ENCODE results near the gene BCOR. TPM values are rescaled to one million over a fixed set of nuclear protein-coding genes. Genes with fewer than 3 reads are reported as not detected.

The BCOR gene
- total and polyA plus RNA-seq, 7 donors: 6.4 to 24.3 (median 18.3) TPM

DNA sequence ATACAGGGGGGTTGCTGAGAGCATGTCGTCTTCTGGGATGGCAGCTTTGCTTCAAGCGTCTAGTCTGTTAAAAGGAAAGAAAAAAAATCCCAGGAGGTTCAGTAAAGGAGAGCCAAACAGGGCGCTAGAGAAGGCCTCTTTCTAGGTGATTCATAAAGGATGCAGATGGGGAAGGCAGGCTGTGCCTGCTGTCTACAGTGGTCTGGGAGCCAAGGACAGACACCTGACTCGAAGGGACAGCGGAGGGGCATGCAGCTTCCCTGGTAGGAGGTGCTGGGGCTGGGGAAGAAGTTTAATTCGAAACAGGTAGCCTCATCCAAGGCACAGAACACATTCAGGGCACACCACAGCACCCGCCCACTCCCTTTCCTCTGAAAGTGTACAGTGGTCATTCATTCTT lies 19.9 kb downstream of the BCOR start:
- no peak overlapping the region for H3K4me3 ChIP-seq
- ATAC-seq: no peak
- no peaks in the 10 kb centered on the region for H3K9me3 ChIP-seq
- H3K36me3 ChIP-seq (ENCODE audit: insufficient read depth in 1 of 2, low read depth in 1 of 2): peaks cover 0 to 31% of the 10 kb centered on the region in 2 donors
- no peak for DNase-seq
- peaks cover 0 to 13% (median 0%) of the 10 kb centered on the region in 3 donors for H3K27me3 ChIP-seq (ENCODE audit: insufficient read depth in 3 of 3, low read length in 2 of 3)
- WGBS, 3 donors: 59 to 84% (median 84%) methylated on average over 6 to 7 of the region's 7 CpGs
- peaks cover 8% of the 10 kb centered on the region for H3K4me1 ChIP-seq
- H3K27ac ChIP-seq: no peak overlapping the region
- intact Hi-C loops (cut with DNase I): loop anchor here in 1 of 2 donors (10.0 kb wide), 1 partner anchor 263 kb away; no protein-coding TSS in a partner anchor
- TF ChIP-seq, protein P1, sequence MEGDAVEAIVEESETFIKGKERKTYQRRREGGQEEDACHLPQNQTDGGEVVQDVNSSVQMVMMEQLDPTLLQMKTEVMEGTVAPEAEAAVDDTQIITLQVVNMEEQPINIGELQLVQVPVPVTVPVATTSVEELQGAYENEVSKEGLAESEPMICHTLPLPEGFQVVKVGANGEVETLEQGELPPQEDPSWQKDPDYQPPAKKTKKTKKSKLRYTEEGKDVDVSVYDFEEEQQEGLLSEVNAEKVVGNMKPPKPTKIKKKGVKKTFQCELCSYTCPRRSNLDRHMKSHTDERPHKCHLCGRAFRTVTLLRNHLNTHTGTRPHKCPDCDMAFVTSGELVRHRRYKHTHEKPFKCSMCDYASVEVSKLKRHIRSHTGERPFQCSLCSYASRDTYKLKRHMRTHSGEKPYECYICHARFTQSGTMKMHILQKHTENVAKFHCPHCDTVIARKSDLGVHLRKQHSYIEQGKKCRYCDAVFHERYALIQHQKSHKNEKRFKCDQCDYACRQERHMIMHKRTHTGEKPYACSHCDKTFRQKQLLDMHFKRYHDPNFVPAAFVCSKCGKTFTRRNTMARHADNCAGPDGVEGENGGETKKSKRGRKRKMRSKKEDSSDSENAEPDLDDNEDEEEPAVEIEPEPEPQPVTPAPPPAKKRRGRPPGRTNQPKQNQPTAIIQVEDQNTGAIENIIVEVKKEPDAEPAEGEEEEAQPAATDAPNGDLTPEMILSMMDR (IDR thresholded peaks at IDR 0.05): no peak

GRCh38 chrX:40076750-40077575 lies 20.8 kb downstream of the BCOR start:
- whole genome bisulfite sequencing, 3 donors: 45 to 53% (median 48%) methylated on average over 14 of the region's 14 CpGs
- DNase-seq (no peak), ATAC-seq (no peak)
- TF ChIP-seq, protein P1 (IDR thresholded peaks at IDR 0.05): no peak
- intact Hi-C loops (cut with DNase I): loop anchor here in 1 of 2 donors (10.0 kb wide), 1 partner anchor 262 kb away; no protein-coding TSS in a partner anchor
- Histone ChIP-seq H3K27me3 (ENCODE audit: insufficient read depth in 3 of 3, low read length in 2 of 3) (peaks cover 0 to 4% (median 0%) of the 10 kb centered on the region in 3 donors), H3K27ac (peak overlapping the region; percentile 16), H3K4me3 (no peak overlapping the region), H3K9me3 (no peaks in the 10 kb centered on the region), H3K4me1 (peaks cover 5% of the 10 kb centered on the region), H3K36me3 (ENCODE audit: insufficient read depth in 1 of 2, low read depth in 1 of 2) (peaks cover 0 to 40% of the 10 kb centered on the region in 2 donors)

DNA sequence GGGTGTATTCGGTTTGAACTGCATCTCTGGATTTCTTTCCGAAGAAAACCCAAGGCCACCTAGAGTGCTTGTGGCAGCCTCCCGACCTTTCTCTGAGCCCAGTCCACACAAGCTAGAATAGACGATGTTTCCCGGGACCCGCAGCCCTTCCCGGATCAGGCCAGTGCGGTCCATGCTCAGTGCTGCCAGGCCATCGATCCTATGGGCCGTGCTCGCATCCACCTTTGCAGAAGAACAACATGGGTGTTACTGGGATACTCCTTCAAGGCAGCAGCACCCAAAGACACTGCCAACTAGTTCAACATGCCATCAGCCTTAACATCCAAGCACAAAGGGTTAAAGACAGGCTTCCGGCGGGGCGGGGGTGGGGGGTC lies 22.8 kb downstream of the BCOR start:
- Histone ChIP-seq H3K27me3 (ENCODE audit: insufficient read depth in 3 of 3, low read length in 2 of 3) (no peaks in the 10 kb centered on the region), H3K4me1 (peaks cover 5% of the 10 kb centered on the region), H3K9me3 (no peaks in the 10 kb centered on the region), H3K27ac (no peak overlapping the region), H3K4me3 (no peak overlapping the region), H3K36me3 (ENCODE audit: insufficient read depth in 1 of 2, low read depth in 1 of 2) (peaks cover 3 to 51% of the 10 kb centered on the region in 2 donors)
- DNase-seq (no peak), ATAC-seq (no peak)
- WGBS, 3 donors: 83 to 94% (median 86%) methylated on average over 14 of the region's 14 CpGs
- intact Hi-C loops (cut with DNase I): loop anchor here in 1 of 2 donors (10.0 kb wide), 1 partner anchor 260 kb away; no protein-coding TSS in a partner anchor
- TF ChIP-seq, protein P1 (IDR thresholded peaks at IDR 0.05): no peak

DNA sequence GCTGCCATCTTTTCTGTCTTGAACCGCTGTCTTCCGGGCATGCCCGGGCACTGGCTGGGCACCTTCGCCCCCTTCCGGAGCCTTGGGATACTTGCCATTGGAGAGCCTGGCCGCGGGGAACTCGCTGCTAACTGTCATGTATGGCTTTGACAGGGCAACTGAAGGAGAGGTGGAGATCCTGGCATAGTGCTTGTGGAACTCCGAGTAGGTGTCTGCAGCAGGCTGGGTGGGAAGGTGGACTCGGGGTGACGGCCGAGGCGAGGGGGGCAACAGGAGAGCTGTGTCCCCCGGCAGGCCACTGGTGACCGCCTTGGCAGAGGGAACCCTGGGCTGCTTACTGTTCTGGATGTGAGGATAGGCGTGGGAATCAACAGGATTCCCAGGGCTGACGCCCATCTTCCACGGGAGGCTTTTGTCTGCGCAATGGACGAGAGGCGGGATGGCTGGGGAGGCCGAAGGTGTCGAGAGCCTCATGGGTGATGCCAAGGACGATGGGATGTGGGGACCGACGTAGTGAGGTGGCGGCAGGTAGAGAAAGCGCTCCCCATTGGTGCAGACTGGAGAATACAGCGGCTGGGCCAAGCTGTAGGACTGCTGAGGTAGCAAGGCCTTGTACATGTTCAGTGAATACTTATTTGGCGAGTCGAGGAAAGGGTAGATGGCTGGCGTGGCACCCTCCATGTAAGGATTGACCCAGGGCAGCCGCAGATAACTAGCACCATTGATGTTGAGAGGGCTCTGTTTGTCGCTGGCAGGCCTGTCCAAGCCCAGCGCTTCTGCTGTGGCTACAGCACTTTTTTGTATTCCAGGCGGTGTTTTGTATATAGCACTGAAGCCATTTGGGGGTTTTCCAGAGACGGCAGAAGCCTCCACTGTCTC lies 23.4 kb downstream of the BCOR start:
- H3K9me3 ChIP-seq: no peaks in the 10 kb centered on the region
- H3K27me3 ChIP-seq (ENCODE audit: insufficient read depth in 3 of 3, low read length in 2 of 3): no peaks in the 10 kb centered on the region
- intact Hi-C loops (cut with DNase I): loop anchor here in 1 of 2 donors (10.0 kb wide), 1 partner anchor 260 kb away; no protein-coding TSS in a partner anchor
- peaks cover 5% of the 10 kb centered on the region for H3K4me1 ChIP-seq
- H3K27ac ChIP-seq: peak overlapping the region; percentile 75
- TF ChIP-seq, protein P1 (IDR thresholded peaks at IDR 0.05): no peak
- ATAC-seq (peak; percentile 3 to 39 (median 22)), DNase-seq (no peak)
- WGBS, 3 donors: 92 to 96% (median 94%) methylated on average over 36 to 37 of the region's 37 CpGs
- no peak overlapping the region for H3K4me3 ChIP-seq
- H3K36me3 ChIP-seq (ENCODE audit: insufficient read depth in 1 of 2, low read depth in 1 of 2): peaks cover 3 to 56% of the 10 kb centered on the region in 2 donors

All from psoas muscle (tissue), 8 donors.